Skeletal muscle satellite cell (primary cell): Measurements from ENCODE around the gene HPSE2.

Experiments used
- H3K27me3 ChIP-seq: 2 replicates; pipeline ENCODE4 v1.7.0; 2013; ENCODE audit warnings: low read length; ENCODE audit not compliant: control insufficient read depth, insufficient read depth
- H3K36me3 ChIP-seq: 2 replicates; pipeline ENCODE4 v1.7.0; 2013; ENCODE audit warnings: mild to moderate bottlenecking, control low read depth, low read length; ENCODE audit not compliant: insufficient read depth
- H3K4me1 ChIP-seq: 2 replicates; pipeline ENCODE4 v1.7.0; 2013; ENCODE audit warnings: low read length; ENCODE audit not compliant: control insufficient read depth, insufficient read depth
- H3K4me2 ChIP-seq: 2 replicates; pipeline ENCODE4 v1.7.0; 2013; ENCODE audit warnings: mild to moderate bottlenecking, low read length
- H3K4me3 ChIP-seq: 2 replicates; pipeline ENCODE4 v1.7.0; 2013; ENCODE audit warnings: low read length
- H3K9ac ChIP-seq: 2 replicates; pipeline ENCODE4 v1.7.0; 2013; ENCODE audit warnings: mild to moderate bottlenecking, low read depth, low read length, moderate library complexity
- H3K9me3 ChIP-seq: replicated peaks from 2 replicates; pipeline ENCODE4 v1.7.0; 2013; ENCODE audit warnings: mild to moderate bottlenecking, control low read depth, low read length

The HPSE2 gene

DNA sequence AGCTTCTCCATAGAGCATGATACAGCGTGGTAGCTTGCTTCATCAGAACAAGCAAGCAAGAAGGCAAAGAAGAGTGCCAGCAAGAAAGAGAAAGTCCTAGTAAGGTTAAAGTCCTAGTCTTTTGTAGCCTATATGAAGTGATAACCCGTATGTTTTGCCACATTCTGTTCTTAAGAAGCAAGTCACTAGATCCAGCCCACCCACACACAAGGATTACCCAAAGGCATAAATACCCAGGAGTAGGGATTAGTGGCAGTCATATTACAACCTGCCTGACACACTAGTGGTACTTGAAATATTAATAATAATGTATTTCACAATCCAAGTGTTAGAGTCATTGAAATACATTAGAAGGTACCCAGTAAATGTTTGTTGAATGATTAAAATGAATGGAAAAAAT is 285.5 kb downstream of the HPSE2 start:
- Histone ChIP-seq H3K27me3 (no peaks in the 10 kb centered on the region), H3K9ac (no peak overlapping the region), H3K4me1 (no peaks in the 10 kb centered on the region), H3K4me3 (no peak overlapping the region), H3K9me3 (no peaks in the 10 kb centered on the region), H3K4me2 (no peak overlapping the region), H3K36me3 (no peaks in the 10 kb centered on the region)

DNA sequence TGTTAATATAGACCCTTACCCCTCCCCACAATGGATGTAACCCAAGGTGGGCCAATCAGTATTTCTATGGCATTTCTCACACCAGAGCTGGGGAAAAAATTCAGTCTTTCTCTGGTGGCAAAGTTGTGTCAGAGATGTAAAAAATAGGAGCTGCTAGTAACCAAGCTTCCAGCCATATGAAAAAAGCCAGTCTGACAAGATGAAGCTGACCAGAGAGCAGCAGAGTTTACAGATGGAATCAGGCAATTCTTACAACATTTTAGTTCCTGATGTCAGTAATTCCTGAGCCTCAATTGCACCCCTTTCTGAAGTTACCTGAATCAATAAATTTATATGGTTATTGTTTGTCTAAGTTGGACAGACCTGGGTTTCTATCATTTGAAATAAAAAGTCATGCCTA is 286.3 kb downstream of the HPSE2 start:
- no peak overlapping the region for H3K4me3 ChIP-seq
- H3K4me2 ChIP-seq = no peak overlapping the region
- H3K27me3 ChIP-seq = no peaks in the 10 kb centered on the region
- no peaks in the 10 kb centered on the region for H3K9me3 ChIP-seq
- no peak overlapping the region for H3K9ac ChIP-seq
- H3K36me3 ChIP-seq = no peaks in the 10 kb centered on the region
- H3K4me1 ChIP-seq = no peaks in the 10 kb centered on the region

DNA sequence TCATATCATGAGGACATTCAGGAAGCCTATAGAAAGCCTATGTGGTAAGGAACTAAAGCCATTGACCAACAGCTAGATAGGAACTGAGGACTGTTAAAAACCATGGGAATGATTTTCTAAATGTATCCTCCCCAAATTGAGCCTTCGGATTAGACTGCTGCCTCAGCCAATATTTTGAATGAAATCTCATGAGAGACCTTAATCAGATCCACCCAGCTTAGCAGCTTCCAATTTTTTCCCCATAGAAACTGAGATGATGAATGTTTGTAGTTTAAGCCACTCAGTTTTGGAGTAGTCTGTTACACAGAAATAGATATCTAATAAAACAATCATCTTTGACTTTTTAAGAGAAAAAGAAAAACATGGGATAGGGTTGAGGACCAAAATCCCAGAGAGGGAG is 292.0 kb downstream of the HPSE2 start:
- no peaks in the 10 kb centered on the region for H3K4me1 ChIP-seq
- no peaks in the 10 kb centered on the region for H3K27me3 ChIP-seq
- no peak overlapping the region for H3K9ac ChIP-seq
- no peak overlapping the region for H3K4me3 ChIP-seq
- no peak overlapping the region for H3K4me2 ChIP-seq
- H3K9me3 ChIP-seq = no peaks in the 10 kb centered on the region
- H3K36me3 ChIP-seq = no peaks in the 10 kb centered on the region

DNA sequence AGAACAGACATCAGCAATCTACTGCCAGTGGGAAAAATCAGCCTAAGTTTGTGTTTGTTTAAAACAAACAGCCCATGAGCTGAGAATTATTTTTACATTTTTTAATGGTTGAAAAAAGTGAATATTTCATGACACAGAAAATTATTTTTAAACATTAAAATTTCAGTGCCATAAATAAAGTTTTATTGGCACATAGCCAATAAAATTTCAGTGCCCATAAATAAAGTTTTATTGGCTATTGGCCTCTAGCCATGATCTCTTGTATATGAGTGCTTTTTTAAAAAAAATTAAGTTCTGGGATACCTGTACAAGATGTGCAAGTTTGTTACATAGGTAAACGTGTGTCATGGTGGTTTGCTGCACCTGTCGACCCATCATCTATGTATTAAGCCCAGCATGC is 305.9 kb downstream of the HPSE2 start:
- Histone ChIP-seq H3K4me1 (no peaks in the 10 kb centered on the region), H3K9me3 (no peaks in the 10 kb centered on the region), H3K36me3 (no peaks in the 10 kb centered on the region), H3K27me3 (no peaks in the 10 kb centered on the region), H3K4me2 (no peak overlapping the region), H3K4me3 (no peak overlapping the region), H3K9ac (no peak overlapping the region)

DNA sequence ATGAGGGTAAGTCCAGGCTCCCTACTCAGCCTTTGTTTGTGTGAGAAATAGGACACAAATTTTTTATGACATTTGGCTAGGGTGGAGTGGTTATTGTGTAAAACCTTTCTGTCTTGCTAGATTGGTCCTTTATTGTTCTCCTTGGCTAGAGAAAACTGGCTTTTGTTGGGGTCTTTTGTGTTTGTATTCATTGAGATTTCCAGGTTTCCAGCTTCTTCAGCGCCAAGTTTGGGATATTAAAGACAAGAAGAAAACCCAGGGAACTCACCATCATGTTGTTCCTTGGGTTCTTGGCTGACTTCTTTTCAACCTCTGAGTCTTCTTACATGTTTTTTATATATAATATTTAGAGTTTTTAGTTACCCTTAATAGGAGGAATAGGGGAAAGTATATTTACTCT is 310.0 kb downstream of the HPSE2 start:
- no peaks in the 10 kb centered on the region for H3K27me3 ChIP-seq
- H3K9me3 ChIP-seq = no peaks in the 10 kb centered on the region
- H3K4me2 ChIP-seq = no peak overlapping the region
- no peaks in the 10 kb centered on the region for H3K36me3 ChIP-seq
- H3K9ac ChIP-seq = no peak overlapping the region
- no peak overlapping the region for H3K4me3 ChIP-seq
- H3K4me1 ChIP-seq = no peaks in the 10 kb centered on the region

DNA sequence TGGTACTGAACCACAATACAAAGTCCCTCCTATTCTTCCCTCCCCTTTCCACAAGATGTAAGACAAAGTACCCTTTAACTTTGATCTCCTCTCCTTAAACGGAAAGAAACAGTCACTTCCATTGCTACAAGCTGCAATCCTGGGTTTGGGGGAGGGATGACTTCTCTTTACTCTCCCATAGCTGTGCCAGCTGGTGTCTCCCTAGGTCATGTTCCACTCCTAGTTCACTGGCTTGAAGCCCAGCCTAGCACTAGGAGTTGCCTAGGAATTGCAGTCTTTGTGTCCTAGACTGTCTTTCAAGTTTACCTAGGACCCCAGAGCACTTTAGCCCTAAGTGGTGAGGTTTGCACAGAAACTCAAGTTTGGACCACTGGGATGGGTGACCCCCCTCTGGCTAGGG is 311.1 kb downstream of the HPSE2 start:
- no peak overlapping the region for H3K4me2 ChIP-seq
- no peaks in the 10 kb centered on the region for H3K27me3 ChIP-seq
- no peaks in the 10 kb centered on the region for H3K4me1 ChIP-seq
- H3K9me3 ChIP-seq = no peaks in the 10 kb centered on the region
- H3K36me3 ChIP-seq = no peaks in the 10 kb centered on the region
- H3K9ac ChIP-seq = no peak overlapping the region
- H3K4me3 ChIP-seq = no peak overlapping the region

DNA sequence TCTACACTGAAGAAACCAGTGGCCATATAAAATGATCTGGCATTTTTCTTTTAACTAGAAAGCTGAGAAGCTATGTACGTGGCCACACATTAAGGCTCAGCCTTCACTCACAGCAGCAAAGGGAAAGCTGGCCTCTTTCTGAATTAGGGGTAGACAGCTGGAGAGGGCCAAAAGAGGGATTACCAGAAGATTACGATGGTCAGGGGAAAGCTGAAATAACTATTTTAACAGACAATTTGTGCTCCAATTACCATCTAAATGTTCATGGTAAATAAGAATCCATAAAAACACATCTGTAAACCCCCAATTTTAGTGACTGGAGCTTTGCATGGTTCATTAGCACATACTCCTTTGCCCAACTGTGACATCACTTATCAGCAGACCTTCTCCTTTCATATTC is 314.3 kb downstream of the HPSE2 start:
- Histone ChIP-seq H3K4me2 (no peak overlapping the region), H3K4me1 (no peaks in the 10 kb centered on the region), H3K4me3 (no peak overlapping the region), H3K9ac (no peak overlapping the region), H3K27me3 (no peaks in the 10 kb centered on the region), H3K9me3 (no peaks in the 10 kb centered on the region), H3K36me3 (no peaks in the 10 kb centered on the region)

DNA sequence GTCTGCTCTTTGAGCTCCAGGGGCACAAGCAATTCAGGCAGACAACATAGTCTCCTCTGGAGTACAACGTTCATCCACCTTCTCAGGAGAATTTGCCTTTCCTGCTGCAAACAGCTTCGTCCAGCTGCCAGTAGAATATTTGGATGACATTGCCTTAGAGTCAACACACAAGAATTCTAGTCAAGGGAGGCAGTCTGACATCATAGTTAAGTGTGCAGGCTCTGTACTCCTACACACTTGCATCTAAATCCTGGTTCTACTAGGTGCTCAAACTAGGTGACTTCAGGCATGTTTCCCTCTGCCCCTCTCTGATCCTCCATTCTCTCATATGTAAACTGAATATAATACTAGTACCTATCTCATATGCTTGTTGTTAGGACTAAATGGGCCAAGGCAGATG is 314.8 kb downstream of the HPSE2 start:
- Histone ChIP-seq H3K4me3 (no peak overlapping the region), H3K4me2 (no peak overlapping the region), H3K27me3 (no peaks in the 10 kb centered on the region), H3K4me1 (no peaks in the 10 kb centered on the region), H3K36me3 (no peaks in the 10 kb centered on the region), H3K9ac (no peak overlapping the region), H3K9me3 (no peaks in the 10 kb centered on the region)

DNA sequence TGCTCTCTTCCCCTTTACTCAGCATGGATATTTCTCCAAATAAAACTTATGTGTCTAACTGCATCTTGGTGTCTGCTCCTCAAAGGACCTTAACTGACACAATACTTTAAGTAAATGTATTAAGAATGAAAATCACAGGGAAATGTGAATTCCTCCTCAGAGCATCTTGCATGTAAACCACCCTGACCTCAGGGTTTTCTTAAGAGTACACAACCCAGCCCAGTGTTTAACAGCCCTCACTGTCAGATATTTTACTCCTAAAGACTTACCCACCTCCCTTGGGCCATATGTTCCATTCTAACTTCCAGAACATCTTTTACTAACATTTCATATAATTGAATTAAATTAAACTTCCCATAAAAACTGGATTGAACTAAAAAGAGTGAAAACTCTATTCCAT is 315.3 kb downstream of the HPSE2 start:
- Histone ChIP-seq H3K4me2 (no peak overlapping the region), H3K27me3 (no peaks in the 10 kb centered on the region), H3K4me3 (no peak overlapping the region), H3K9me3 (no peaks in the 10 kb centered on the region), H3K4me1 (no peaks in the 10 kb centered on the region), H3K36me3 (no peaks in the 10 kb centered on the region), H3K9ac (no peak overlapping the region)

DNA sequence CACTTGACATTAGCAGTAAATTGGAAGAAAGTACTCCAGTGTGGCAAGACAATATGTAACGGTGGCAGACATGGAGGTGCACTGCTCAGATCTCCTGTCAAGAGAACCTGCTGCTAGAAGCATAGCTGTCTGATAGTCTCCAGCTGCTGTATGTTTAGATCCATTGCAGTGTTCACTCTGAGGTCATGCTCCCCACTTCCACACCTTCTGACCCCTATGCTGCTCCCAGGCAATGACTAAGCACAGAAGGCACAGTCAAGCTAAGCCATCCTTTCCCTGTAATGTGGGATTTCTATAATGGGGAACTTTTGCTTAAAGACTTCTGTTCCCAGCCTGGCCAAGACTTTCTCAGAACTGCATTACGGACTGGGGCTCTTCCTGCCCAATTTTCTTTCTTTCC is 315.8 kb downstream of the HPSE2 start:
- H3K27me3 ChIP-seq = no peaks in the 10 kb centered on the region
- H3K9ac ChIP-seq = no peak overlapping the region

DNA sequence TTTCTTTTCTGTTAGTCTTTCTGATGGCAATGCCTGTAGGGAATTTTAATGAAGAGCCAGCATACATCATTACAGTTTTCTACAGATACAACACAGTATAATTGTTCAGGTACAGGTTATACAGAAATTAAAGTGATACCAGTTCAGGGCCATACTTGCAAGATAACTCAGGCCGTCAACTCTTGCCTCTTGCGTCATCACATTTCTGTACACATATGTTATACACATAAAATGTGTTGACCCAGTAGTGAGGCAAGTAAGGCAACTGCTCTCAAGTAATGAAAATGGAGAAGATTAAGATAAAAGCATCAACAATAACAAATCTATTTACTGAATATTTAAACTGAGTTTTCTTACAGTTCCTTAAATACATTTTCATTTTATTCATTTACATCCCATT is 317.8 kb downstream of the HPSE2 start:
- H3K9ac ChIP-seq = no peak overlapping the region
- H3K27me3 ChIP-seq = no peaks in the 10 kb centered on the region
- no peak overlapping the region for H3K4me3 ChIP-seq
- H3K4me1 ChIP-seq = no peaks in the 10 kb centered on the region
- H3K9me3 ChIP-seq = no peaks in the 10 kb centered on the region
- no peak overlapping the region for H3K4me2 ChIP-seq
- no peaks in the 10 kb centered on the region for H3K36me3 ChIP-seq

More for the DNA sequence above, 315.8 kb downstream of the HPSE2 start:
- no peaks in the 10 kb centered on the region for H3K36me3 ChIP-seq
- H3K4me3 ChIP-seq = no peak overlapping the region
- H3K4me2 ChIP-seq = no peak overlapping the region
- no peaks in the 10 kb centered on the region for H3K4me1 ChIP-seq
- no peaks in the 10 kb centered on the region for H3K9me3 ChIP-seq

DNA sequence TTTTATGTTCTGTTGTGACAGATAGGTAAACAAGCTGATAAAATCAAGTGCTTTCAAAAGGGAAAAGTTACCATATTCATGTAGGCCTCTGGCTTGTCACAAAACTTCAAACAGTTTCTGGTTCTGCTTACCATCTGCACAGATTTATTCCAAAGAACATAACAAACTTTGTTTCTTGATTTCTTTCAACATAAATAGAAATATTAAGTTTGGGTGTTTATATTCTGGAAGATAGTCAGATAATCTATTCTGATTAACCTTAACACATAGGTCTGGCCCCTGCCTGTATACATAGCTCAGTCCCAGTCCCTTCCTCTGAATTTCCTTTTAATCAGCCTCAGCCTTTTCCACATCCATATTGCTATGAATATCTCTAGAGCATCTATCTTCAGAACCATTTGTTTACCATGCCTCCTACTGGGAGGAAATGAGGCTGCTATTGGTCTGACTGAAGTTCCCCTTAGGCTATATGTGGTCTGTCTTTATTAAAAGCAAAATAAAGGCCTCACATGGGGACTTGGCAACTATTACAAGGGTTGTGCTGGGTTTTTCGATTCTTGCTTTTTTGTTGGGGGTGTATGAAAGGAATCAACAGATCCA is 319.0 kb downstream of the HPSE2 start:
- no peak overlapping the region for H3K4me2 ChIP-seq
- H3K36me3 ChIP-seq = no peaks in the 10 kb centered on the region
- H3K27me3 ChIP-seq = no peaks in the 10 kb centered on the region
- H3K9ac ChIP-seq = no peak overlapping the region
- no peaks in the 10 kb centered on the region for H3K4me1 ChIP-seq
- no peaks in the 10 kb centered on the region for H3K9me3 ChIP-seq
- no peak overlapping the region for H3K4me3 ChIP-seq
